SH-SY5Y (cell line): ENCODE results near the gene RPS21.

Source experiments
- GATA2 ChIP-seq: IDR thresholded peaks from 2 replicates; pipeline ENCODE4 v1.6.1; 2011; ENCODE audit warnings: mild to moderate bottlenecking, low read depth, low read length
- GATA3 ChIP-seq: IDR thresholded peaks from 2 replicates; pipeline ENCODE4 v1.6.1; 2011; ENCODE audit warnings: low read depth, mild to moderate bottlenecking, low read length, moderate library complexity

Gene RPS21

DNA sequence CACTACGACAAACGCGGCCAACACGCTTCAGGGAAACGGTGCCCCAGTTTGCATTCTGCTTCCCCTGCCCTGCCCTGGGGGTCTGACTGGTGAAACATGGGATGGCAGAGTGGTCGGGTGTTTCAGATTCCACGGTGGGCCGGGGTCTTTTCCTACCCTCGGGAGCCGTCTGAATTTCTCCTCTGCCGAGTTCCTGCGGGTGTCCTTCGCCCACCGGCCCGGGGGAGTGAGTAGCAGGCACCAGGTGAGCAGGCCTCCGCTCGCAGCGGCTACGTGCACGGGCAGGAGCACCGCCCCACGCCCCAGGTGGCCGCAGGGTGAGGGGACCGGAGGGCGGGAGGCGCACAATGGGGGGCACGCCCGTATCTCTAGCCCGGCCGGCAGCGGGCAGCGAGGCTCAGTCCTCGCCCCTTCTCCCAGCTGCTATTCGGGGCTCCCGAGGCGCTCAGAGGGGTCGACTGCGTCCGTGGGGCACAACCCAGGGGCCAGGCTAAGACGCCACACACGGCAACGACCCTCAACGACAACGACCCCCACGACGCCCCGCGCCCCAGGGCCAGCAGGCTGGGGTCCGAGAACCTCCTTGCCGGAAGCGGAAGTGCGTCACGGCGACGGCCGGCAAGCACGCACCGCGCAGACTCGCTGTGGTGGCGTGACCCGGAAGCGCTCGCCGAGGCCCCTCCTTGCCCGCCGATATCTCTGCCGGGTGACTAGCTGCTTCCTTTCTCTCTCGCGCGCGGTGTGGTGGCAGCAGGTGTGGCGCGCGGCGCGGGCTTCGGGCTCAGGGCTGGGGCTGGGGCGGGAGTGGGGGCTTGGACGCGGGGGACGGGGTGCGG, at the start of gene RPS21:
TSS of gene RPS21 (plus strand) at position 721 of the 836 bp plus-strand sequence. CDS start 236 bp downstream, outside the sequence.
- TF ChIP-seq GATA3 (no peak), GATA2 (no peak)

DNA sequence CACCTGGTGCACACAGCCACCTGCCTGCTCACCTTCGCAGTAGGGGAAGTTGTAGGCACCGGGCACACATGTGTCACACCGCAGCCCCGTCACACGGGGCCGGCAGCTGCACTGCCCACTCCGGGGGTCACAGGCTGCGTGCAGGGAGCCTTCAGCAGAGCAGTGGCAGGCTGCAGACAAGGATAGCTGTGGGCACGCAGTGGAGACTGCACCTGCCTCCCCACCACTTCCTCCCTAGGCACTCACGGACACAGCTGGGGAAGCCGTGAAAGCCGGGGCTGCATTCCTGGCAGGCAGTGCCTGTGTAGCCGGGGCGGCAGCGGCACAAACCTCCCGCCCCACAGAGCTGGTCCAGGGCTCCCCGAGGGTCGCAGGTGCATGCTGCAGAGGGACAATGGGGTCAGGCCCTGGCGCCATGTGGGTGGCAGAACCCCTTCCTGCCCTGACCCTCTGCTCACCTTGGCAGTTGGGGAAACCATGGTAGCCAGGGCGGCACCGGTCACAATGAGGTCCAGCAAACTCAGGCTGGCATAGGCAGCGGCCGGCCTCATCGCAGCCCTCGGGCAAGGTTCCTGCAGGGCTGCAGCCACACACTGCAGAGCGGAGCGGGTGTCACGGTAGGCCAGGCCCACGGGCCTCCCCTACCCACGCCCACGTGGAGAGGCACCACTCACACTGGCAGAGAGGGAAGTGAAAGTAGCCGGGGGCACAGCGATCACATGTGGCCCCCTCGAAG, 49.2 kb upstream of the RPS21 start:
- TF ChIP-seq GATA2, result no peak
- no peak for TF ChIP-seq GATA3

DNA sequence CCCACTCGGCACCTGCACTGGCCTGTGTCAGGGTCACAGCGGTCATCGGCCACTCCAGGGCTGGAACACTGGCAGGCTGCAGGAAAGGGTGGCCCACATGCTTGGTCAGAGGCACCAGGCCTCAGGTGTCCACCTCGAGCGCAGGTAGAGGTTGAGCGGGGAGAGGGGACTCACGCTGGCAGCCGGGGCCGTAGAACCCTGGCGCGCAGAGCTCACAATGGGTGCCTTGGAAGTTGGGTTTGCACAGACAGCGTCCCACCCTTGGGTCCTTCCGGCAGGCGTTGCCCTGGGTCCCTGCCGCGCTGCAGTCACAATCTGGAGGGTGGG, 48.6 kb upstream of the RPS21 start:
- TF ChIP-seq GATA2 (no peak), GATA3 (no peak)

DNA sequence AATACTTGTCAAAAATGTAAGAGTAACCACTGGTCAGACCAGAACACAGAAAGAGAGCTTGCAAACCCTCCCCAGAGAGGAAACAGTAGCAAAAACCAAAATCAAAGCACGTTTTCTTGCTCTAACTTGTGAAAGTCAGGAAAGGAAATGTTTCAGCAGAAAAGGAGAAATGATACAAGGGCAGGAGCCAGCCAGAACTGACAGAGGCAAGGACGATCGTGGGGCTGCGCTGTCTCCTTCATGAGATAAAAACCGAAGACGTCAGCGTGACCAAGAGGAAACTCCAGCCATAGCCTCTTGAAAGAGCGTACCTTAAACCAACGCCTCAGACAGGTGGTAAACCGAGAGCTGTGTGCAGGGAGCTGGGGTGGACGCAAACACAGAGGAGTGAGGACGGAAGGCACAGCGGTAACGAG, 47.2 kb upstream of the RPS21 start:
- TF ChIP-seq GATA2, result no peak

DNA sequence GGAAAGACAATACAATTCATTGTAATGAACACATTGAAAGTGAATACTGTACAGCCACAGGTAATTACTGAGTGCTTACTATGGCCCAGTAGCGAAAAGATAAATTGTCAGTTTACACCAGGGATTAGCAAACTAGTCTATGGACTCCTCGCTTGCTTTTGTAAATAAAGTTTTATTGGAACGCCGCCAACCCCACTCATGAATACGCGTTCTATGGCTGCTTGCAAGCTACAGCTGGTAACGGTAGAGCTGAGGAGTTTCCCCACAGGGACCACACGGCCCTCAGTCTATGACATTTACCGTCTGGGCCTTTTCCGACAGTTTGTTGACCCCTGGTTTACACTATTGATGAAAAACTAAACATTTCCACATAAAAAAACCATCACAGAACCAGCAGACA, 44.0 kb upstream of the RPS21 start:
- TF ChIP-seq GATA3, result no peak
- TF ChIP-seq GATA2, result no peak

DNA sequence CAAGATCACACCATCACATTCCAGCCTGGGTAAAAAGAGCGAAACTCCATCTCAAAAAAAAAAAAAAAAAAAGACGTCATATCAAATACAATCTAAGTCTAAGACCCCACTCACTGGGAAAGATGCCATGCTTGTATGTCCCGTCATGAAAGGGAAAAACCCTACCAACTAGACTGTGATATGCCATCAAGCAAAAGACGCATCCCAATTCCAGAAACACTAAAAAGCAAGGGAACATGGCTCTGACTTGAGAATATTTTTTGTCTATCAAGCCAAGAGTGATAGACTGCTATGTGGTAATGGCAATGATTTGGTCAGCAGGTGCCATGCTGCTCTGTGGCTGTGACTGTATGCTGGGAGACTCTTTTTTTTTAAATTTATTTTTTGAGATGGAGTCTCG, 42.8 kb upstream of the RPS21 start:
- no peak for TF ChIP-seq GATA3
- no peak for TF ChIP-seq GATA2

DNA sequence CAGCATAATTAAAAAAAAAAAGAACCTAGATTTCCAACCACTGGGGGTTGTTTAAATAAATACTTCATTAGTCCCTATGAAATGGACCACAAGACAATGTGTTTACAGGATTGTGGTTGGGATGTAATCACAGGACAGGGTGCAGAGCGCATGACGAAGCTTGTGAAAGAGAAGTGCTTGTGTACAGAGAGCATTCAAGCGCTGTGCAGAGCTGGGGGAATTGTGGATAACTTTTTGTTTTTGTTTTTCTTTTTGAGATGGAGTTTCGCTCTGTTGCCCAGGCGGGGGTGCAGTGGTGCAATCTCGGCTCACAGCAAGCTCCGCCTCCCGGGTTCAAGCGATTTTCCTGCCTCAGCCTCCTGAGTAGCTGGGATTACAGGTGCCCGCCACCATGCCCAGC, 42.1 kb upstream of the RPS21 start:
- TF ChIP-seq GATA3 (no peak), GATA2 (no peak)

DNA sequence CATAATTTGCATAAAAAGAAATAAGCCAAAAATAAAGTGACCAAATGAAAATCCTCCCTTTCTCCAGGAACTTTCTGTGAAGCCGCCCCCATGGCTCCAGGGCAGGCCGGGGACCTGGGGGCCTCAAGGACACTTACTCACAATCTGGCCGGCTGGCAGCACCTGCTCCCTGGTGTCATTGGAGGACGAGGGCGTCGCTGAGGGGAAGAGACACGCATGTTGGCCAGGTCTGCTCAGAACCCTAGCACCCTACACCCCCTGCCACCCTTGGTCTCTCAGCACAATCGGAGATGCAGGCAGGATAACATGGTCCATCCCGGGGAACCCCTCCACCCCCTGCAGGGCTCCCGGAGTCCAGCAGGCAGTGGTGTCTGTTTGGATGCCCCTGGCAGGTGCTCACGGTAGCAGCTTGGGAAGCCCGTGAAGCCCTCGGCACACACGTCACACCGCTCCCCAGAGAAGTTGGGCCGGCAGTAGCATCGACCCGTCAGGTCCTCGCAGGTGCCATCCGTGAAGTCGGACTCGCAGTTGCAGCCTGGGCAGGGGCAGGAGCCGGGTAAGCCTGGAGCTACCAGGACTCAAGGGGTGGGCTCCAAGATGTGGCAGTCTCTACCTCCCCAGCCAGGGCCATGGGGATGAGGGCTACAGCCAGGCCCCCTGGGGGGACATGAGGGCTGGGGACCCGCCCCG, 41.1 kb upstream of the RPS21 start:
- TF ChIP-seq GATA2, result no peak

DNA sequence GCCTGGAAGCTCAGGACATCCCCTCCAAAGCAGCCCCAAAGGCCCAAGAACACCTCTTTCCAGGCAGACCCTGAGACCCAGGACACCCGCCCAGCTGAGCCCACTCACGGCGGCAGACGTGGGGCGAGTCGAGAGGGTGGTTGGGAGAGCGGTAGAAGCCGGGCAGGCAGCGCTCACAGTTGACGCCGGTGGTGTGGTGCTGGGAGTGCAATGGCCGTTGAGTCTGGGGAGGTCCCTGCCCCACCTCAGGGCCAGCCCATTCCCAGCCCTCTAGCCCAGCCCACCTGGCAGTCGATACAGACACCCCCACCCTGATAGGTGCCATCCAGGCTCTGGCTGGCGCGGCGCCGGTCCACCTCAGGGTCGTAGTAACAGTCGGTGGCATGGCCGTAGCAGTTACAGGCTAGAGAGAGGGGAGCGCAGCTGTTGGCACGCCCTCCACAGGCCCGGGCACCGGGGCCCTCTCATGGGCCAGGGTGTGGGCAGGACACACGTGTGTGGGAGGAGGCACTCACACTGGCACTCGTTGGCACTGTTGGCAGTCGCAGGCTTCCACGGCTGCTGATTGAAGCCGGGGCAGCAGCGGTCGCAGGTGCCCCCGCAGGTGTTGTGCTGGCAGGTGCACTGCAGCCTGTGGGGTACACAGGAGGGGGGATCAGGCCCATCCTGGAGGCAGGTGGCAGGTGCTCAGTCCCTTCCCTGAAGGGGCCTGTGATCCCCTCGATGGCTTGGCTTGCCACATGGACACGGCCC, 40.3 kb upstream of the RPS21 start:
- TF ChIP-seq GATA3 (no peak), GATA2 (no peak)

DNA sequence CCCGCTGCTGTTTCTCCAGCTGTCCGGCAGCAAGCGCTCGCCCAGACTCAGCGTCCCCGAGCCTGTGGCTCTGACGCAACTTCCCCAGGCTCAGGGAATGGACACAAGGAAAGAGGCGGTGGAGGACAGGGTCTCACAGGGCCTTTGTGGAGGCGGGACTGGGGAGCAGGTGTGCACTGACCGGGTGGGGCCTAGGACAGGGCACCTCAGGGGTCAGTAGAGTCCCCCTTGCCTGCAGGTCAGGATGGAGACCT, 39.8 kb upstream of the RPS21 start:
- TF ChIP-seq GATA3 (no peak), GATA2 (no peak)

DNA sequence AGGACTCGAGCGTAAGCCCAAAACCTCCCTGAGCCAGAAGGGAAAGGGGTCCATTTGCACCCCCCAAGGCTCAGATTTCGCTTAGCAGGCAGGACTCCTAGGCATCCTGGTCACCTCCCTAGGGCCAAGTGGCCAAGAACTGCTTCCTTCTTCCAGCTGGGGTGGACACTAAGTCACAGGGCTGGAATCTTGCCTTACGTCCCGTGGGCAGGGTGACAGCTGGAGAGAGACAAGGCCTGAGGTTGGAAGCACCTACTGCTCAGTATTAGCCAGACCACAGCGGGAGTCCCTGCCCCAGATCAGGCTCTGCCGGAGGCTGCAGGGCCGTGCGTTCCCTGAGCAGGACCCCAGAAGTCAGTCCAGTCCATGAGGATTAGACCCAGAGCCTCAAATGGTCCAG, 39.5 kb upstream of the RPS21 start:
- TF ChIP-seq GATA3 (no peak), GATA2 (no peak)

DNA sequence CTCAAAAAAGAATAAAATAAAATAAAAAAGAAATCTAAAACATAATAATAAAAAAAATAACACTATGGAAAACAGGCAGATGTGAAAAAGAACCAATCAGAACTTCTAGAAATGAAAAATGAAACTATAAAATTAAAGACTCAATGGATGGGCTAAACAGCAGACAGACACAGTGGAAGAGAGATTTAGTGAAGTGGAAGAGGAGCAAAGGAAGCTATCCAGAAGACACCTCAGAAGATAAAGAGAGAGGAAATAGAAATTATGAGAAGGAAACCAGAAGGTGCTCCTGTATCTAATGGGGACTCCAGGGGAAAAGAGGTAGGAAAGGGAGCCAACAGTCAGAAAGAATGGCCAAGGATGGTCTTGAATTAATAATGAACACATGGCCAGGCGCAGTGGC, 38.3 kb upstream of the RPS21 start:
- TF ChIP-seq GATA2 (no peak), GATA3 (no peak)

DNA sequence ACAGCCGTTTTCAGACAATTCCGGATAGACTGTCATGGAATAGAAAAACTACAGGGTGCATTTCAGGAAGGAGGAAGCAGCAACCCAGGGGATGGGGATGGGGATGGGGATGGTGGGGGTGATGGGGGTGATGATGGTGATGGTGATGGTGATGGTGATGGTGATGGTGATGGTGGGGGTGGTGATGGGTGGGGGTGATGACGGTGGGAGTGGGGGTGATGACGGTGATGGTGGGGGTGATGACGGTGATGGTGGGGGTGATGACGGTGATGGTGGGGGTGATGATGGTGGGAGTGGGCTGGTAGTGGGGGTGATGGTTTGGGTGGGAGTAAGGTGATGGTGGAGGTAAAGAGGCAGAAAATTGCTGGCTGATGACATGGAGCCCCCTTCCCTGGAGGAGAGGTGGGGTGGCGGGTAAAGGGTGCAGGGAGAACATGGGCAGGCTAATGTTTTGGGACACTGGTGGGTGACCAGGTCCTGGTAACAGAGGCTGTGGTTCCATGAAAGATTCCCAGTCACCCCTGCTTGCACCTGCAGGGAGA, 37.3 kb upstream of the RPS21 start:
- TF ChIP-seq GATA3 (no peak), GATA2 (no peak)

DNA sequence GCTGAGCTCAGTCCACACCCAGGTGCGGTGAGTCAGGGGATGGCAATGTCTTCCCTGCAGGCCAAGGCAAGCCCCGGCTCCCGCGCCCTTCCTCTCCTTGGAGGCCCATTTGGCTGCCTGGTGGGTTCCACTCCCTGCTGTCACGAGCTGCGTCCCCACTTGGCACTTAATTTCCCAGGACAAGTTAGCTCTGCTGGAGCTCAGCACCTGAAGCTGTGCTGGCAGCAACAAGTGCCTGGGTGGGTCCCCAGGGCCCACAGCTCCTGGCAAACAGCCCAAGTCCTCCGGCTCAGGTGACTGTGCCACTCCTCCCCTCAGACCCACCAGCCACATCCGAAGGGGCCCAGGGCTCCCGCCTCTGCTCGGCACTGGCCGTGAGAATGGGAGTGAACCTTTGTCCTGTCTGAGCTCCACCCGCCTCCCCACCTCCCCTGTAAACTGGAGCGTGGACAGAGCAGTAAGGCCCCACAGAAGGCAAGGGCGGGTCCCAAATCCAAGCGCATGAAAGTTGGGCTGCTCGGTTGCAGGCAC, 36.7 kb upstream of the RPS21 start:
- TF ChIP-seq GATA3, result no peak
- TF ChIP-seq GATA2, result no peak
